ENCODE measurements around the gene NATD1.

Gene NATD1

GRCh38 chr17:21210411-21211076 lies 42.7 kb downstream of the NATD1 start:
- Mint-ChIP-seq H3K36me3 (ENCODE audit: low read depth) (peaks cover 12% of the 10 kb centered on the region), H3K27ac (peak overlapping the region; percentile 36), H3K4me1 (ENCODE audit: low read depth) (peaks cover 47% of the 10 kb centered on the region), H3K27me3 (no peaks in the 10 kb centered on the region), H3K9me3 (no peaks in the 10 kb centered on the region), H3K4me3 (peak overlapping the region; percentile 35)

GRCh38 chr17:21209511-21210175 lies 43.6 kb downstream of the NATD1 start:
- Mint-ChIP-seq H3K36me3 (ENCODE audit: low read depth) (peaks cover 12% of the 10 kb centered on the region), H3K27me3 (no peaks in the 10 kb centered on the region), H3K9me3 (no peaks in the 10 kb centered on the region), H3K4me1 (ENCODE audit: low read depth) (peaks cover 47% of the 10 kb centered on the region), H3K27ac (no peak overlapping the region), H3K4me3 (no peak overlapping the region)

GRCh38 chr17:21208352-21208751 lies 44.9 kb downstream of the NATD1 start:
- Mint-ChIP-seq H3K9me3 (no peaks in the 10 kb centered on the region), H3K27ac (peak overlapping the region; percentile 70), H3K36me3 (ENCODE audit: low read depth) (peaks cover 12% of the 10 kb centered on the region), H3K4me1 (ENCODE audit: low read depth) (peaks cover 45% of the 10 kb centered on the region), H3K27me3 (no peaks in the 10 kb centered on the region), H3K4me3 (no peak overlapping the region)

- Mint-ChIP-seq H3K27ac (no peak overlapping the region), H3K27me3 (no peaks in the 10 kb centered on the region), H3K4me3 (no peak overlapping the region), H3K4me1 (ENCODE audit: low read depth) (peaks cover 26% of the 10 kb centered on the region), H3K36me3 (ENCODE audit: low read depth) (peaks cover 13% of the 10 kb centered on the region), H3K9me3 (no peaks in the 10 kb centered on the region)
Observed at GRCh38 chr17:21204935-21205334, 48.3 kb downstream of the NATD1 start.

- no peaks in the 10 kb centered on the region for H3K27me3 Mint-ChIP-seq
- H3K27ac Mint-ChIP-seq: no peak overlapping the region
- H3K4me3 Mint-ChIP-seq: no peak overlapping the region
- H3K36me3 Mint-ChIP-seq (ENCODE audit: low read depth): peaks cover 18% of the 10 kb centered on the region
- no peaks in the 10 kb centered on the region for H3K9me3 Mint-ChIP-seq
- H3K4me1 Mint-ChIP-seq (ENCODE audit: low read depth): peaks cover 26% of the 10 kb centered on the region
Observed at GRCh38 chr17:21202512-21202911, 50.7 kb downstream of the NATD1 start.

- H3K4me1 Mint-ChIP-seq (ENCODE audit: low read depth): peaks cover 26% of the 10 kb centered on the region
- no peak overlapping the region for H3K4me3 Mint-ChIP-seq
Observed at GRCh38 chr17:21201874-21202273, 51.3 kb downstream of the NATD1 start.

GRCh38 chr17:21201298-21201595 lies 52.0 kb downstream of the NATD1 start:
- no peaks in the 10 kb centered on the region for H3K27me3 Mint-ChIP-seq
- H3K9me3 Mint-ChIP-seq: no peaks in the 10 kb centered on the region
- H3K4me3 Mint-ChIP-seq: no peak overlapping the region
- peaks cover 26% of the 10 kb centered on the region for H3K4me1 Mint-ChIP-seq (ENCODE audit: low read depth)
- H3K36me3 Mint-ChIP-seq (ENCODE audit: low read depth): peaks cover 30% of the 10 kb centered on the region
- H3K27ac Mint-ChIP-seq: no peak overlapping the region

More at GRCh38 chr17:21201874-21202273, 51.3 kb downstream of the NATD1 start:
- Mint-ChIP-seq H3K27me3 (no peaks in the 10 kb centered on the region), H3K27ac (no peak overlapping the region), H3K36me3 (ENCODE audit: low read depth) (peaks cover 24% of the 10 kb centered on the region), H3K9me3 (no peaks in the 10 kb centered on the region)

GRCh38 chr17:21200590-21201297 lies 52.5 kb downstream of the NATD1 start:
- no peak overlapping the region for H3K4me3 Mint-ChIP-seq

GRCh38 chr17:21199856-21200255 lies 53.4 kb downstream of the NATD1 start:
- Mint-ChIP-seq H3K4me1 (ENCODE audit: low read depth) (peaks cover 16% of the 10 kb centered on the region), H3K27ac (no peak overlapping the region), H3K9me3 (no peaks in the 10 kb centered on the region), H3K36me3 (ENCODE audit: low read depth) (peaks cover 35% of the 10 kb centered on the region), H3K4me3 (no peak overlapping the region), H3K27me3 (no peaks in the 10 kb centered on the region)

More at GRCh38 chr17:21200590-21201297, 52.5 kb downstream of the NATD1 start:
- H3K9me3 Mint-ChIP-seq: no peaks in the 10 kb centered on the region
- H3K27me3 Mint-ChIP-seq: no peaks in the 10 kb centered on the region
- H3K36me3 Mint-ChIP-seq (ENCODE audit: low read depth): peaks cover 34% of the 10 kb centered on the region
- H3K4me1 Mint-ChIP-seq (ENCODE audit: low read depth): peaks cover 24% of the 10 kb centered on the region
- no peak overlapping the region for H3K27ac Mint-ChIP-seq

- H3K4me3 Mint-ChIP-seq: no peak overlapping the region
- peaks cover 14% of the 10 kb centered on the region for H3K4me1 Mint-ChIP-seq (ENCODE audit: low read depth)
- H3K9me3 Mint-ChIP-seq: no peaks in the 10 kb centered on the region
- H3K27me3 Mint-ChIP-seq: no peaks in the 10 kb centered on the region
- no peak overlapping the region for H3K27ac Mint-ChIP-seq
- peaks cover 40% of the 10 kb centered on the region for H3K36me3 Mint-ChIP-seq (ENCODE audit: low read depth)
Observed at GRCh38 chr17:21199311-21199710, 53.9 kb downstream of the NATD1 start.

GRCh38 chr17:21198411-21198810 lies 54.8 kb downstream of the NATD1 start:
- Mint-ChIP-seq H3K27me3 (no peaks in the 10 kb centered on the region), H3K4me3 (no peak overlapping the region), H3K36me3 (ENCODE audit: low read depth) (peaks cover 44% of the 10 kb centered on the region), H3K27ac (no peak overlapping the region), H3K9me3 (no peaks in the 10 kb centered on the region), H3K4me1 (ENCODE audit: low read depth) (peaks cover 14% of the 10 kb centered on the region)

GRCh38 chr17:21196126-21196525 lies 57.1 kb downstream of the NATD1 start:
- peaks cover 11% of the 10 kb centered on the region for H3K4me1 Mint-ChIP-seq (ENCODE audit: low read depth)
- peaks cover 45% of the 10 kb centered on the region for H3K36me3 Mint-ChIP-seq (ENCODE audit: low read depth)
- no peak overlapping the region for H3K27ac Mint-ChIP-seq
- no peaks in the 10 kb centered on the region for H3K9me3 Mint-ChIP-seq
- no peaks in the 10 kb centered on the region for H3K27me3 Mint-ChIP-seq
- no peak overlapping the region for H3K4me3 Mint-ChIP-seq

GRCh38 chr17:21194703-21195102 lies 58.5 kb downstream of the NATD1 start:
- H3K36me3 Mint-ChIP-seq (ENCODE audit: low read depth): peaks cover 47% of the 10 kb centered on the region
- H3K4me3 Mint-ChIP-seq: no peak overlapping the region
- H3K9me3 Mint-ChIP-seq: no peaks in the 10 kb centered on the region
- no peaks in the 10 kb centered on the region for H3K27me3 Mint-ChIP-seq
- H3K27ac Mint-ChIP-seq: no peak overlapping the region
- no peaks in the 10 kb centered on the region for H3K4me1 Mint-ChIP-seq (ENCODE audit: low read depth)

- H3K27me3 Mint-ChIP-seq: no peaks in the 10 kb centered on the region
- H3K9me3 Mint-ChIP-seq: no peaks in the 10 kb centered on the region
- peaks cover 47% of the 10 kb centered on the region for H3K36me3 Mint-ChIP-seq (ENCODE audit: low read depth)
- H3K27ac Mint-ChIP-seq: no peak overlapping the region
- H3K4me1 Mint-ChIP-seq (ENCODE audit: low read depth): no peaks in the 10 kb centered on the region
- H3K4me3 Mint-ChIP-seq: no peak overlapping the region
Observed at GRCh38 chr17:21194226-21194625, 59.0 kb downstream of the NATD1 start.

- Mint-ChIP-seq H3K27ac (peak overlapping the region; percentile 58), H3K9me3 (no peaks in the 10 kb centered on the region), H3K27me3 (no peaks in the 10 kb centered on the region), H3K4me3 (no peak overlapping the region), H3K4me1 (ENCODE audit: low read depth) (no peaks in the 10 kb centered on the region), H3K36me3 (ENCODE audit: low read depth) (peaks cover 39% of the 10 kb centered on the region)
Observed at GRCh38 chr17:21193031-21193430, 60.2 kb downstream of the NATD1 start.

All from stimulated activated naive CD8-positive, alpha-beta T cell treated with anti-CD3 and anti-CD28 coated beads, Interleukin-15, Interleukin-2, amounts not matched to agents 100 ng/mL and 50 ng/mL, for 24 hours (primary cell).